Measurements from ENCODE around the gene ANKAR.
A peak's percentile ranks its signal among the peaks of the same experiment; 100 is the strongest.
"Not testable (repeated sequence)": the region's sequence is repeated elsewhere in the genome, so short reads cannot be mapped to it uniquely, and the experiment has no call there.

ANKAR gene

GRCh38 chr2:189658306-189659212 lies 15.9 kb upstream of the ANKAR start:
- DNase-seq: no peak

- DNase-seq: no peak
Measured at GRCh38 chr2:189659734-189660133, 14.7 kb upstream of the ANKAR start.

GRCh38 chr2:189660803-189661147 lies 13.7 kb upstream of the ANKAR start:
- no peak for DNase-seq

GRCh38 chr2:189661148-189661956 lies 13.1 kb upstream of the ANKAR start, which contains the start of gene ASNSD1:
Gene ASNSD1 (plus strand): TSS chr2:189661459. CDS start chr2:189666133, 4,674 bp downstream.
- peak; percentile 99 for DNase-seq

- no peak for DNase-seq
Measured at GRCh38 chr2:189661957-189662321, 12.5 kb upstream of the ANKAR start.

GRCh38 chr2:189662669-189663226 lies 11.7 kb upstream of the ANKAR start:
- no peak for DNase-seq

- DNase-seq: not testable (repeated sequence)
Measured at GRCh38 chr2:189663319-189663718, 11.2 kb upstream of the ANKAR start.

- no peak for DNase-seq
Measured at GRCh38 chr2:189669913-189670312, 4.6 kb upstream of the ANKAR start.

GRCh38 chr2:189673661-189674373 lies 653 bp upstream of the ANKAR start:
- DNase-seq: no peak

GRCh38 chr2:189676471-189676870 lies 2.0 kb downstream of the ANKAR start:
- DNase-seq: no peak

GRCh38 chr2:189679226-189679625 lies 4.8 kb downstream of the ANKAR start:
- peak; percentile 6 for DNase-seq

GRCh38 chr2:189681203-189681602 lies 6.7 kb downstream of the ANKAR start:
- no peak for DNase-seq

- no peak for DNase-seq
Measured at GRCh38 chr2:189681903-189682302, 7.4 kb downstream of the ANKAR start.

- DNase-seq: no peak
Measured at GRCh38 chr2:189683348-189683747, 8.9 kb downstream of the ANKAR start.

- DNase-seq: no peak
Measured at GRCh38 chr2:189684811-189685210, 10.3 kb downstream of the ANKAR start.

GRCh38 chr2:189685540-189686229 lies 11.2 kb downstream of the ANKAR start:
- DNase-seq: peak; percentile 39

- DNase-seq: not testable (repeated sequence)
Measured at GRCh38 chr2:189687796-189688195, 13.3 kb downstream of the ANKAR start.

- DNase-seq: no peak
Measured at GRCh38 chr2:189696223-189696622, 21.8 kb downstream of the ANKAR start.

- DNase-seq: peak; percentile 48
Measured at GRCh38 chr2:189698020-189698887, 23.8 kb downstream of the ANKAR start.

- DNase-seq: no peak
Measured at GRCh38 chr2:189700681-189701080, 26.2 kb downstream of the ANKAR start.

- DNase-seq: no peak
Measured at GRCh38 chr2:189702071-189702470, 27.6 kb downstream of the ANKAR start.
